Measurements from ENCODE around the gene CDC42BPB. TPM values are rescaled to one million over a fixed set of nuclear protein-coding genes. Genes with fewer than 3 reads are reported as not detected.
A peak's percentile ranks its signal among the peaks of the same experiment; 100 is the strongest.
"Not testable (repeated sequence)": the region's sequence is repeated elsewhere in the genome, so short reads cannot be mapped to it uniquely, and the experiment has no call there.

The CDC42BPB gene
- total RNA-seq, 1 donor from 2014 or later: 68.4 TPM

GRCh38 chr14:102929241-102930137 lies 127.9 kb downstream of the CDC42BPB start:
- TF ChIP-seq CTCF (conservative IDR thresholded peaks at IDR 0.05; ENCODE audit: low read depth, low read length): no peak
- no peak for DNase-seq (ENCODE audit: low read depth)
- H3K4me3 ChIP-seq (ENCODE audit: low read depth, low read length): no peak overlapping the region

GRCh38 chr14:102928412-102929240 lies 128.7 kb downstream of the CDC42BPB start:
- DNase-seq (ENCODE audit: low read depth): no peak
- no peak for TF ChIP-seq CTCF (conservative IDR thresholded peaks at IDR 0.05; ENCODE audit: low read depth, low read length)
- H3K4me3 ChIP-seq (ENCODE audit: low read depth, low read length): peak overlapping the region; percentile 40

- peak overlapping the region; percentile 40 for H3K4me3 ChIP-seq (ENCODE audit: low read depth, low read length)
- DNase-seq (ENCODE audit: low read depth): no peak
- TF ChIP-seq CTCF (conservative IDR thresholded peaks at IDR 0.05; ENCODE audit: low read depth, low read length): no peak
Observed at GRCh38 chr14:102927878-102928411, 129.4 kb downstream of the CDC42BPB start.

GRCh38 chr14:102927346-102927877 lies 129.9 kb downstream of the CDC42BPB start:
- DNase-seq (ENCODE audit: low read depth): no peak
- no peak for TF ChIP-seq CTCF (conservative IDR thresholded peaks at IDR 0.05; ENCODE audit: low read depth, low read length)
- no peak overlapping the region for H3K4me3 ChIP-seq (ENCODE audit: low read depth, low read length)

- not testable (repeated sequence) for DNase-seq (ENCODE audit: low read depth); H3K4me3 ChIP-seq (ENCODE audit: low read depth, low read length)
Observed at GRCh38 chr14:102926840-102927239, 130.5 kb downstream of the CDC42BPB start.

GRCh38 chr14:102926104-102926503 lies 131.2 kb downstream of the CDC42BPB start:
- no peak overlapping the region for H3K4me3 ChIP-seq (ENCODE audit: low read depth, low read length)
- TF ChIP-seq CTCF (conservative IDR thresholded peaks at IDR 0.05; ENCODE audit: low read depth, low read length): no peak
- DNase-seq (ENCODE audit: low read depth): no peak

GRCh38 chr14:102925646-102926045 lies 131.7 kb downstream of the CDC42BPB start:
- no peak for DNase-seq (ENCODE audit: low read depth)
- H3K4me3 ChIP-seq (ENCODE audit: low read depth, low read length): no peak overlapping the region
- TF ChIP-seq CTCF (conservative IDR thresholded peaks at IDR 0.05; ENCODE audit: low read depth, low read length): no peak

All from epithelial cell of proximal tubule (primary cell).